Mesodermal cell (in vitro differentiated cells): Measurements from ENCODE around the gene DDX52.

Experiments
- H3K27ac ChIP-seq: 2 replicates; pipeline ENCODE4 v1.7.0; 2013; ENCODE audit warnings: mild to moderate bottlenecking, low read depth, low read length, moderate library complexity; ENCODE audit not compliant: severe bottlenecking
- H3K36me3 ChIP-seq: 2 replicates; pipeline ENCODE4 v1.7.1; 2013; ENCODE audit warnings: mild to moderate bottlenecking, low read length, moderate library complexity; ENCODE audit not compliant: control insufficient read depth, insufficient read depth
- H3K4me1 ChIP-seq: one replicate; pipeline ENCODE4 v1.7.1; 2013; ENCODE audit warnings: mild to moderate bottlenecking, low read length; ENCODE audit not compliant: insufficient read depth, control insufficient read depth, poor library complexity, severe bottlenecking
- H3K4me3 ChIP-seq: 2 replicates; pipeline ENCODE4 v1.7.0; 2013; ENCODE audit warnings: low read length, control low read depth, mild to moderate bottlenecking; ENCODE audit not compliant: insufficient read depth, poor library complexity, severe bottlenecking; ENCODE audit errors: extremely low read depth
- H3K9me3 ChIP-seq: 2 replicates; pipeline ENCODE4 v1.7.1; 2013; ENCODE audit warnings: mild to moderate bottlenecking, low read length, moderate library complexity; ENCODE audit not compliant: control insufficient read depth
- WGBS, 2 experiments: methylation state at CpG; one replicate each; pipeline ENCODE4 v1.1.5; 2013; ENCODE audit warnings: missing lambda C conversion rate in 2 of 2; ENCODE audit not compliant: insufficient coverage in 2 of 2; 5-methylcytosine and 5-hydroxymethylcytosine counted together

Gene DDX52

DNA sequence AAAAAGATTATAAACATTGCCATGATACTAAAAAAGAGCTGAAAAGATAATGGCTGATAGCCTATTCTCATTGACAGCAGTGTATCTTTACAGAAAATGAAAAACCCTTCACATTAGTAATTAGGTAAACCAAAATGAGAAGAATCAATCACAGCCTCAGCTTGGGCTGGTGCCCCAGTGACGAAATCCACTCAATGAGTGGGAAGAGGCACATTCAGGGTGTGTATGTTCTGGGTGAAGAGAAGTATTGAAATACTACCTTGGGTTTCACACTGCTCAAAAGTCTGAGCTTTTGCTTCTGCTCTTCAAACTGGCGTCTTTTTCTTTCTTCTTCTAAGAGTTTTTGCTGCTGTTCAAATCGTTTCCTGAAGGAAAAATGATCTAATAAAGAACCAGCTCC lies 58.2 kb downstream of the DDX52 start:
- no peaks in the 10 kb centered on the region for H3K9me3 ChIP-seq
- H3K4me1 ChIP-seq: no peaks in the 10 kb centered on the region
- peaks cover 62% of the 10 kb centered on the region for H3K36me3 ChIP-seq
- H3K4me3 ChIP-seq: no peak overlapping the region
- no peak overlapping the region for H3K27ac ChIP-seq
- WGBS, 2 experiments: 88 to 90% methylated on average over 2 of the region's 3 CpGs

- no peak overlapping the region for H3K4me3 ChIP-seq
- WGBS, 2 experiments: no CpG with 5 or more reads among the region's 3 CpGs
- no peaks in the 10 kb centered on the region for H3K4me1 ChIP-seq
- H3K9me3 ChIP-seq: peaks cover 11% of the 10 kb centered on the region
- H3K36me3 ChIP-seq: peaks cover 58% of the 10 kb centered on the region
- no peak overlapping the region for H3K27ac ChIP-seq
Observed at GRCh38 chr17:37576281-37576680, 67.0 kb downstream of the DDX52 start.

DNA sequence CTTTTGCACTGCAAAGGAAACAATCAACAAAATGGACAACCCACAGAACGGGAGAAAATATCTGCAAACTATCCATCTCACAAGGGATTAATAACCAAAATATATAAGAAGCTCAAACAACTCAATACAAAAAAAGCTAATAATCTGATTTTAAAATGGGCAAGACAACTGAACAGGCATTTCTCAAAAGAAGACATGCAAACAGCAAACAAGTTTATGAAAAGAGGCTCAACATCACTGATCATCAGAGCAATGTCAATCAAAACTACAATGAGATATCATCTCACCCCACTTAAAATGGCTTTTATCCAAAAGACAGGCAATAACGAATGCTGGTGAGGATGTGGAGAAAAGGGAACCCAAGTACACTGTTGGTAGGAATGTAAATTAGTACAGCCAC lies 68.8 kb downstream of the DDX52 start:
- no peak overlapping the region for H3K27ac ChIP-seq
- no peak overlapping the region for H3K4me3 ChIP-seq
- WGBS, 2 experiments: no CpG with 5 or more reads among the region's 2 CpGs
- peaks cover 11% of the 10 kb centered on the region for H3K9me3 ChIP-seq
- H3K36me3 ChIP-seq: peaks cover 56% of the 10 kb centered on the region
- H3K4me1 ChIP-seq: no peaks in the 10 kb centered on the region

- no peak overlapping the region for H3K27ac ChIP-seq
- 95 to 100% methylated on average over 2 to 3 of the region's 3 CpGs for WGBS, 2 experiments
- no peaks in the 10 kb centered on the region for H3K4me1 ChIP-seq
- peaks cover 11% of the 10 kb centered on the region for H3K9me3 ChIP-seq
- peaks cover 72% of the 10 kb centered on the region for H3K36me3 ChIP-seq
- H3K4me3 ChIP-seq: no peak overlapping the region
Observed at GRCh38 chr17:37571674-37572073, 71.6 kb downstream of the DDX52 start.

GRCh38 chr17:37570527-37571093 lies 72.6 kb downstream of the DDX52 start:
- H3K36me3 ChIP-seq: peaks cover 74% of the 10 kb centered on the region
- H3K4me3 ChIP-seq: no peak overlapping the region
- H3K27ac ChIP-seq: no peak overlapping the region
- WGBS, 2 experiments: 91 to 93% methylated on average over 5 of the region's 8 CpGs
- peaks cover 11% of the 10 kb centered on the region for H3K9me3 ChIP-seq
- no peaks in the 10 kb centered on the region for H3K4me1 ChIP-seq

DNA sequence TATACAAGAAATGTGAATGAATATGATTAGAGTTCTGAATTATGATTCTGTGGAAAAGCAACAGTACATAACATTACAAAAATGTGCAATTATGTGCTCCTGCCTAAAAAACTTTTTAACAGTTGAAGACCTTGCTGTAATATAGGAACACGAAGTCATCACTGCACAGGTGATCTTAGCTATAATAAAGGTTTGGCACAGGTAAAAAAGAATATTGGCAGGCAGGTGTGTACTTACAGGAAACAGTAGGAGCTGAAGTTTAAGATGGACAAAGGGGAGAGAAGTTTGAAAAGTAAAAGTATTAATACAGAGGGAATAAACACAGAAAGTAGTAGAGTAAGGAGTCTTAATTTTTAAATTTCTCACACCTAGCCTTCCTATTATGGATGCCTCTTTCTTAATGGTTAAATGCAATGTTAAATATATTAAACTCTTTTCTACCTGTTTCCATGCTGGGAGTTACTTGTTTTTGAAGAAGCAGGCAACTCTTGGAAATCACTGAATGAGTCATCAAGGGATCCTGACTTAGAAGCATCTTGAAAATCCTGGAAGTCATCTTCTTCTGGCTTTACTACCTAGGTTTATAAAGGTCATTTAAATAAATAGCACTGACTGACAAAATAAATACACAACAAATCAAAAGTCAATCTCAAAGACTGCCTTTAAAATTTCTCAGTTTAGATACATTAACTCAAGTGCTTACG lies 74.7 kb downstream of the DDX52 start:
- H3K36me3 ChIP-seq: peaks cover 74% of the 10 kb centered on the region
- H3K4me1 ChIP-seq: no peaks in the 10 kb centered on the region
- no peaks in the 10 kb centered on the region for H3K9me3 ChIP-seq
- H3K27ac ChIP-seq: no peak overlapping the region
- WGBS, 2 experiments: 92 to 100% methylated on average over 1 of the region's 2 CpGs
- no peak overlapping the region for H3K4me3 ChIP-seq

DNA sequence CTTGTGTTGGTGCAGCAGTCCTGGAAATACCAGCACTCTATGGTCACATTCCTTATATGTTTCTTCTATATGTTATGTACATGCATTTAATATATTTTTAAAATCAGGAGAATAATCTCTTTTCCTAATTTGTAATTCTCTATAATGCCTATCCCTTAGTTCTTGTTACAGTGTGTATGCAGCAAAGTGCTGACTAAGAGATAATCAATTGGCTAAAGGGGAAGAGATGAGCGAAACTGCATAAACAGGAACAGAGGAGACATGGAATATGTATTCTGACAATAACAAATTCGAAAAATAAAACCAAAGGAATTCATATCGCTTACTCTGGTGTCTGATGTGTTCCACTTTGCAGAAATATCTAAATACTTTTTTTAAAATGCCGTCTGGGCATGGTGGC lies 75.7 kb downstream of the DDX52 start:
- H3K27ac ChIP-seq: no peak overlapping the region
- peaks cover 67% of the 10 kb centered on the region for H3K36me3 ChIP-seq
- WGBS, 2 experiments: 78 to 100% methylated on average over 1 to 4 of the region's 4 CpGs
- H3K4me1 ChIP-seq: no peaks in the 10 kb centered on the region
- no peak overlapping the region for H3K4me3 ChIP-seq
- H3K9me3 ChIP-seq: no peaks in the 10 kb centered on the region

- no peak overlapping the region for H3K4me3 ChIP-seq
- H3K36me3 ChIP-seq: peaks cover 67% of the 10 kb centered on the region
- no peak overlapping the region for H3K27ac ChIP-seq
- WGBS, 2 experiments: 71 to 100% methylated on average over 1 of the region's 2 CpGs
- no peaks in the 10 kb centered on the region for H3K9me3 ChIP-seq
- no peaks in the 10 kb centered on the region for H3K4me1 ChIP-seq
Observed at GRCh38 chr17:37567137-37567536, 76.1 kb downstream of the DDX52 start.

- H3K4me1 ChIP-seq: no peaks in the 10 kb centered on the region
- no peak overlapping the region for H3K4me3 ChIP-seq
- H3K27ac ChIP-seq: no peak overlapping the region
- WGBS, 2 experiments: 93% methylated on average over 3 of the region's 3 CpGs
- H3K9me3 ChIP-seq: no peaks in the 10 kb centered on the region
- H3K36me3 ChIP-seq: peaks cover 77% of the 10 kb centered on the region
Observed at GRCh38 chr17:37564252-37564651, 79.0 kb downstream of the DDX52 start.

DNA sequence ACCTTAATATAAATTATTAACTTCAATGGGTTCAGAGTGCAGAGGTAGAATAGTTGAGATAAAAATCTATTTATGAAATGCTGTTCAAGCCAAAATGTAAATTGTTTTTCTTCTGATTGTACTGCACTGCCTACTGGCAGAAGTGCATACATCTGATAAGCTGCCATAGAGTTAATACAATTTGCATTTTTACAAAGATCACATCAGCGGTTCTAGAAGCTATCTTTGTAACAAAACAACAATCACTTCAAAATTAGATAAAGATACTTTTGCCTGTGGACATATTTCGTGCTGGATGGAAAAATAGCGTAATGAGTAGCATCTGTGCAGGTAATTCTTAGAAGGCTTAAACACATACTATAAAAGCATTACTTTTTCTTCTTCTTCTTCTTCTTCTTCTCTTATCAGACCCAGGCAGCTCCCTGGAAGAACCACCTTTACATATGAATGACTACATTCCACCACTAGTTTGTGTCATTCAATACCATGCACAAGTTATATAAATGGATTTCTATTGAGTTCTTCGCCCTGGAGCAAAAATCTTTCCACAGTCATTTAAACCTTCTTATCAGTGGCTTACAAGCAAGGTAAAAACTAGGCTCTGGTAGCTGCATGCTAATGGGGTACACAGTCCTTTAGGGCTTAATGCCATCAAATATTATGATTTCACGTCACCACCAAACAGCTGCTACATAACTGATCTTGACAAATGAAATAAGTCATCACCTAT lies 81.1 kb downstream of the DDX52 start:
- no CpG with 5 or more reads among the region's 5 CpGs for WGBS, 2 experiments
- Histone ChIP-seq H3K9me3 (no peaks in the 10 kb centered on the region), H3K4me3 (no peak overlapping the region), H3K4me1 (no peaks in the 10 kb centered on the region), H3K27ac (no peak overlapping the region), H3K36me3 (peaks cover 75% of the 10 kb centered on the region)
